ENCODE data around the gene SOS1. TPM values are rescaled to one million over a fixed set of nuclear protein-coding genes. Genes with fewer than 3 reads are reported as not detected.
"Not testable (repeated sequence)": the region's sequence is repeated elsewhere in the genome, so short reads cannot be mapped to it uniquely, and the experiment has no call there.

Gene SOS1
- 16.8 TPM in 2 replicates for total RNA-seq (2014; rRNA removed; shearing (Covaris generic))
- polyA plus RNA-seq (2015; cell fraction: cytosol; rRNA removed): 15.4 and 15.8 TPM in 2 replicates
- 53.2 and 62.5 TPM in 2 replicates for polyA plus RNA-seq (2015; cell fraction: nucleus; rRNA removed)

DNA sequence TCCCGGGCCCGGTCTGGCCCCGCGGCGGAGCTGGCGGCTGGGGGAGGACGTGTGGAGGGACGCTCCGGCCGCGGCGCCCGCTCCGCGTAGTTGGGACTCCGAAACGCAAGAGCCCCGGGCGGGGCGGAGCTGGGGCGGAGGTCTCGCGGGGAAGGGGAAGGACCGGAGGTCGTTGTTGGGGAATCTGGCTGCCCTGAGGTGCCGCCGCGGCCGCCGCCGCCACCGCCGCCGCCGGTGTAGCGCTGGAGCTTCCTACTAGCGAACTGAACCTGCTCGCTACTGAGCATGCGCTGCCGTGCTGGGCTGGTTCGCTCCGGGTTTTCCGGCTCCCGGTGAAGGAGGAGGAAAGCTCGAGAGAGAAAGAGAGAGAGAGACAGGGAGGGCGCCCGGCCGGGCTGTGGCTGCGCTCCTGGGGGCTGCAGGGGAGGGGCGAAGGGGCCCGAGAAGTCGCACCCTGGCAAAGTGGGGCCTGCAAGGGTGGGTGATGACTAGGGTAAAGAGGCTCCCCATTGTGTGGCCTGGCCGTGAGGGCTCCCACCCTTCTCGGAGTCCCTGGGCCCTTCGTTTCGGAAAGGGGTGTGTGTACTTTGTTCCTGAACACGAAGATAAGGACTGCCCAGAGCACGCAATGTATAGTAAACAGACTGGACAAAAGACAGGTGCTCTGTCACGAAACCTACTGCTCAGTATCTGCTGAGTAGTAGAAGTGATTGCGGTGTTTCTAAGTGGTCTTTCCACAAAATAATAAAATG is at the start of gene SOS1:
Gene SOS1 (minus strand): TSS at position 281 of the 752 bp plus-strand sequence. CDS start 629 bp downstream, outside the sequence.
- DNase-seq (ENCODE audit: low read depth, low spot score): peak; percentile 97
- in situ Hi-C loops (cut with HindIII; ENCODE audit: low pct_unique_long_range_greater_than_20kb, low sequenced_read_pairs): no loop called here

DNA sequence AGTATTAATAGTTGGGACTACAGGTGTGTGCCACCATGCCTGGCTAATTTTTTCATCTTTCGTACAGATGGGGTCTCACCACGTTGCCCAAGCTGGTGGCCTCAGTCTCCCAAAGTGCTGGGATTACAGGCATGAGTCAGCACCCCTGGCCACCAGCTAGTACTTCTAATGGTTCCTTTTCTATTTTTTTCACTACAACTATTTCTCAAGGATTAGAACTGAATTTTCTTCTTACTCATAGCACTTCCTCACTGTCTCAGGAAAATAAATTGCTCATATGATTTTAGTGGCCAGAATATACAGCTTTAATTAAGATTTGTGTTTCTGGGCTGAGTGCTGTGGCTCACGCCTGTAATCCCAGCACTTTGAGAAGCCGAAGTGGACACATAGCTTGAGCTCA is 43.2 kb upstream of the SOS1 start:
- in situ Hi-C loops (cut with HindIII; ENCODE audit: low pct_unique_long_range_greater_than_20kb, low sequenced_read_pairs): no loop called here
- DNase-seq (ENCODE audit: low read depth, low spot score): no peak

DNA sequence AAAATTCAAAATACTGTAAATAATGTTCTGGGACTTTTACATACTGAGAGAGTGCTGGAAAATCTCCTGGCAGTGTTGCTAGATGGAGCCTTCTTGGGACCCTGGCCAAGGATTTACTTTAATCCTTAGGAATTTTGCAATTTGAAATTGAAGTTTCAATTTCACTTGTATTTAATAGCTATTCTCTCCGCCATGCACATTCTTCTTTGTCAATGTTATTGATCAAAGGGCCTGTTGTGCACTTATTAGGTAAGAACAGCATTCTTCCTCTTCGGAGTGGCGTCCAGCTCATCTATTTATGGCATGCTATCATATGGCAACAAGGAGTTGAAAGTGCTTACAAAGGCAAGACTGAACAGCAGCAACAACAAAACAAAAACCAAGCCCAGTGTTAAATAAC is 40.1 kb upstream of the SOS1 start:
- in situ Hi-C loops (cut with HindIII; ENCODE audit: low pct_unique_long_range_greater_than_20kb, low sequenced_read_pairs): no loop called here
- no peak for DNase-seq (ENCODE audit: low read depth, low spot score)

DNA sequence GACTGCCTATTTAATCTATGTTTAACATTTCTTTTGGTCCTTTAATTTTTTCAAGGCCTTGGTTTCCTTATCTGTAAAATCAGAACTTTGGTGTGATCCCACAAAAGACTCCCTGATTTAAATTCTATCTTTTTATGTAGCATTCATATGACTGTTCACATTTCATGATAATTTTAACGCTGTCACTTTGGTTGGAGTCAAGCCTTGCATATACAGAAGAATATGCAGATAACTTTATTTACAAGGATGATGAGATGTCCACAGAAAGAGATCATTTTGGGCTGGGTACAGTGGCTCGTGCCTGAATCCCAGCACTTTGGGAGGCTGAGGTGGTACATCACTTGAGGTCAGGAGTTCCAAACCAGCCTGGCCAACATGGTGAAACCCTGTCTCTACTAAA is 38.4 kb upstream of the SOS1 start:
- in situ Hi-C loops (cut with HindIII; ENCODE audit: low pct_unique_long_range_greater_than_20kb, low sequenced_read_pairs): no loop called here
- no peak for DNase-seq (ENCODE audit: low read depth, low spot score)

DNA sequence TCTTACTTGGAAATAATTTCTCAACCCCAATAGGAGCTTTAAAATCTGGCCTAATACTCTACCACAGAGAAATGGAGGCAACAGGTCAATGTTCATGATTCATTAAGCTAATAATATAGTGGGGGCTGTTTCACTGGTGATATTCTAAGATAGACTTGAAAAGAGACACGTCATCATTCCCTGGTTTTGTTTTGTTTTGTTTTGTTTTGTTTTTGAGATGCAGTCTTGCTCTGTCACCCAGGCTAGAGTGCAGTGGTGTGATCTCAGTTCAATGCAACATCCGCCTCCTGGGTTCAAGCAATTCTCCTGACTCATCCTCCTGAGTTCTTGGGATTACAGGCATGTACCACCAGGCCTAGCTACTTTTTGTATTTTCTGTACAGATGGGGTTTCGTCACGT is 37.5 kb upstream of the SOS1 start:
- DNase-seq (ENCODE audit: low read depth, low spot score): no peak
- in situ Hi-C loops (cut with HindIII; ENCODE audit: low pct_unique_long_range_greater_than_20kb, low sequenced_read_pairs): no loop called here

DNA sequence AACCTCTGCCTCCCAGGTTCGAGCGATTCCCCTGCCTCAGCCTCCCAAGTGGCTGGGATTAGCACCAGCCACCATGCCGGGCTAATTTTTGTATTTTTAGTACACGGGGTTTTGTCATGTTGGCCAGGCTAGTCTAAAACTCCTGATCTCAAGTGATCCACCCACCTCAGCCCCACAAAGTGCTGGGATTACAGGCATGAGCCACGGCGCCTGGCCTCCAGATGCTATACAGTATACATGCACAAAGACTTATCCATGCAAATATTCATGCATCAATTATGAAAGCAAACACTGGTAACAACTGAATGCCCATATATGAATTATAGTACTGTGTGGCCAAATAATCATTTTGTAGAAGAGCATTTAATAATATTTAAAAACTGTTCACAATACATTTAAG is 36.0 kb upstream of the SOS1 start:
- DNase-seq (ENCODE audit: low read depth, low spot score): no peak
- in situ Hi-C loops (cut with HindIII; ENCODE audit: low pct_unique_long_range_greater_than_20kb, low sequenced_read_pairs): no loop called here

DNA sequence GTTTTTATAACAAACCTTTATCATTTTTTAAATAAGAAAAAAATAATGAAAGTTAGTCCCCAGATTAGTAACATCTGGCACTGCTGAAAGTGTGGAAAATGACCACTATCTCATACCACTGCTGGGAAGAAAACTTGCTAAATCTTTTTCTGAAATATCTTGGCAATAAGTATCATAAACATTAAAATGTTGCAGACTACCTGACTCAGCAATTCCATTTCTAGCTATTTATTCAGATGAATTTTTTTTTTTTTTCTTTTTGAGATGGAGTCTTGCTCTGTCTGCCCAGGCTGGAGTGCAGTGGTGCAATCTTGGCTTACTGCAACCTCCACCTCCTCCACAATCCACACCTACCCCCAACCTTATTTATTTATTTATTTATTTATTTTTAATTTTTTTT is 35.3 kb upstream of the SOS1 start:
- in situ Hi-C loops (cut with HindIII; ENCODE audit: low pct_unique_long_range_greater_than_20kb, low sequenced_read_pairs): no loop called here

DNA sequence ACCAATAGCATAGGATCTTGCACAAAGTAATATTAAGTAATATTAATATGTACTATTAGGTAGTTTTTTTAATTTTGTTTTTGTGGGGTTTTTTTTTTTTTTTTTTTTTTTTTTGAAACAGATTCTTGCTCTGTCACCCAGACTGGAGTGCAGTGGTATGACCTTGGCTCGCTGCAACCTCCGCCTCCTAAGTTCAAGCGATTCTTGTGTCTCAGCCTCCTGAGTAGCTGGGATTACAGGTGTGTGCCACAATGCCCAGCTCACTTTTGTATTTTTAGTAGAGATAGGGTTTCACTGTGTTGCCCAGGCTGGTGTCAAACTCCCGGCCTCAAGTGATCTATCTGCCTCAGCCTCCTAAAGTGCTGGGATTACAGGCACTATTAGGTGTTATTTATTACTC is 34.7 kb upstream of the SOS1 start:
- DNase-seq (ENCODE audit: low read depth, low spot score); in situ Hi-C loops (cut with HindIII; ENCODE audit: low pct_unique_long_range_greater_than_20kb, low sequenced_read_pairs): not testable (repeated sequence)

More for the DNA sequence above, 35.3 kb upstream of the SOS1 start:
- DNase-seq (ENCODE audit: low read depth, low spot score): no peak

DNA sequence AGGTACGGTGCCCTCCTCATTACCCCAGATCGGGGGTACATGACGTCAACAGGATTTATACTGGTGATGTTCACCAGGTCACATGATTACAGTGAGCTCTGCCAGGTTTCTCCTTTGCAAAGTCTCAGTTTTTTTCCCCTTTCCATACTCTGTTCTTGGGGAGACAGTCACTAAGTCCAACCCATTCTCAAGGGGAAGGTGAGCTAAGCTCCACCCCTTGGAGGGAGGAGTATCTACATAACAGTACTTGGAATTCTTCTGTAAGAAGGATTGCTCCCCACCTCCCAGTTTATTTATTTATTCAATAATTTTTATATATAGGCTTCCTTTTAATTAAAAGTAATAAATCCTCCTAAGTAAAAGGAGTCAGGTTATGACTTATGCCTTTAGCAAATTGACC is 34.1 kb upstream of the SOS1 start:
- DNase-seq (ENCODE audit: low read depth, low spot score): no peak
- in situ Hi-C loops (cut with HindIII; ENCODE audit: low pct_unique_long_range_greater_than_20kb, low sequenced_read_pairs): no loop called here

DNA sequence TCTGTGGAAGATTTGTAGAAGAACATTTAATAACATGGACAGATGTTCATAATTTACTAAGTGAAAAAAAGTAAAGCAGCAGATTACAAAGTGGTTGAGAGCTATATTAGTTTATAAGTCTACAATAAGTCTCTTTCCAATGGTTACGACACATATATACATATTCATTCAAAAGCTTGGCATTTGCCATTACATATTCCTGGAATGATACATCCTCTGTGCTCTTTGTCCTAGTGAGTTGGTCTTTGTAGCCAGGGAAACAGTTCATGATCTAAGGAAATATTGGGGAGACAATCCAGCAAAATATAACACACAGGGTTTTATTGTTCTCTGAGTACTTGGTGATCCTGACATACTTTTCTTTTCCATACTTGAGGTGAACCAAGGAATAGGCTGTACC is 32.5 kb upstream of the SOS1 start:
- in situ Hi-C loops (cut with HindIII; ENCODE audit: low pct_unique_long_range_greater_than_20kb, low sequenced_read_pairs): no loop called here
- no peak for DNase-seq (ENCODE audit: low read depth, low spot score)

DNA sequence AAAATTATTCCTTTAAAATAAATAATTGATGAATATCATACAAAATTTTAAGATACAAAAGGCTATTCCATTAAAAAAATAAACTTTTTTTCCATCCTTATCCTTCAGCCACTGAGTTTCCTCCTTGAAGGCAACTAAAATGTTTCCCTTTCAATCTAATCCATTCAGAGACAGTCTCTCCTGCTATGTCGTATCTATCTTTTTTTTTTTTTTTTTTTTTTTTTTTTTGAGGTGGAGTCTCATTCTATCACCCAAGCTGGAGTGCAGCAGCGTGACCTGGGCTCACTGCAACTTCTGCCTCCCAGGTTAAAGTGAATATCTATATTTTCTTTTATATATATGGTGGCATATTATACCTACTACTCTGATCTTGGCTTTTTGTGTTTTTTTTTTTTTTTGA is 31.7 kb upstream of the SOS1 start:
- in situ Hi-C loops (cut with HindIII; ENCODE audit: low pct_unique_long_range_greater_than_20kb, low sequenced_read_pairs): no loop called here
- no peak for DNase-seq (ENCODE audit: low read depth, low spot score)

DNA sequence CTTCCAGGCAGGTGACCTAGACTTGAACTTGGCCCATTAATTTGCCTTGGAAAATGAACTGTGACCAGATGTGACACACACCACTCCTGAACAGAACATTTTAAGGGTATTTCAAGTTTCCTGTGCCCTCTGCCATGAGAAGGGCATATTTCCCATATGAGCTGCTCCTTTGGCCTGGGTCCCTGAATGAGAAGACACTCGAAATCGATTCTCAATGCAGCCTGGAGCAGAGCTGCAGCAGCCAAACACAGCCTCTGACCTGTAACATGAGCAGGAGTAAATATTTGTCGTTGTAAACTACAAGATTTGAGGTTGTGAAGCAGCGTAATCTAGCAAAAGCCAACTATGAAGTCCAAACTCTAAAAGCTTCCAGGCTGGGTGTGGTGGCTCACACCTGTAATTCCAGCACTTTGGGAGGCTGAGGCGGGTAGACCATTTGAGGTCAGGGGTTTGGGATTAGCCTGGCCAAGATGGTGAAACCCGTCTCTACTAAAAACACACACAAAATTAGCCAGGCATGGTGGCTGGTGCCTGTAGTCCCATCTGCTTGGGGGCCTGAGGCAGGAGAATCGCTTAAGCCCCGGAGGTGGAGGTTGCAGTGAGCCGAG is 30.1 kb upstream of the SOS1 start:
- in situ Hi-C loops (cut with HindIII; ENCODE audit: low pct_unique_long_range_greater_than_20kb, low sequenced_read_pairs): no loop called here
- DNase-seq (ENCODE audit: low read depth, low spot score): no peak

DNA sequence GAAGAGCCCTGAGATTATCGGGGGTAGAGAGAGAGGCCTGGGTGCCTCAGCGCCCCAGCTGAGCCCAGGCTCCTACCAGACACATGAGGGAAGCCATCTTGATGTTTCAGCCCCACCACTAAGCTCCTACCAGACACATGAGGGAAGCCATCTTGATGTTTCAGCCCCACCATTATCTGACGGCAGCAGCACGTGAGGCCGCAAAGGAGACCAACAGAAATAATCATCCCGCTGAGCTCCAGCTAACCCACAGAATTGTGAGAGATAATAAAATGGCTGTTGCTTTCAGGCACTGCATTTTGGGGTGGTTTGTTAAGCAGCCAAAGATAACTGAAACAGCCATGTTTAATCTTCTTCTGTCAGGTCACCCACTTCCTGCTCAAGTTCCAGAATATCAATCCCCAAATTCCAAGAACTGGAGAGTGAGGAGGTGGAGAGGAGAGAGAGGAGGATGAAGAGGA is 29.3 kb upstream of the SOS1 start:
- DNase-seq (ENCODE audit: low read depth, low spot score): no peak
- in situ Hi-C loops (cut with HindIII; ENCODE audit: low pct_unique_long_range_greater_than_20kb, low sequenced_read_pairs): no loop called here

DNA sequence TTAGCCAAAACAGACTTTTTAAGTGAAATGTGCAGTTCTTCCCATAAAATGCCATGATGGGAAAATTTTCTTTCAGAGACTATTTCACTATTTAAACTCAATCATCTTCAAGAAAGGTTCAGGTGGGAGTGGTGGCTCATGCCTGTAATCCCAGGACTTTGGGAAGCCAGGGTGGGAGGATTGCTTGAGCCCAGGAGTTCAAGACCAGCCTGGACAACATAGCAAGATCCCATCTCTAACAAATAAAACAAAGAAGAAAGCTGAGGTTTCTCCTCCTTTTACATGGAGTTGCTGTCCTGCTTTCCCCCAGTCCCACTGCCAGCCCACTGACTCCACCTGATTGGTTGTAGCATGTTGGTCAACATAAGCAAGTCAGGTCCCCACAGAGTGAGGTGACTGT is 25.8 kb upstream of the SOS1 start:
- in situ Hi-C loops (cut with HindIII; ENCODE audit: low pct_unique_long_range_greater_than_20kb, low sequenced_read_pairs): no loop called here
- DNase-seq (ENCODE audit: low read depth, low spot score): no peak

DNA sequence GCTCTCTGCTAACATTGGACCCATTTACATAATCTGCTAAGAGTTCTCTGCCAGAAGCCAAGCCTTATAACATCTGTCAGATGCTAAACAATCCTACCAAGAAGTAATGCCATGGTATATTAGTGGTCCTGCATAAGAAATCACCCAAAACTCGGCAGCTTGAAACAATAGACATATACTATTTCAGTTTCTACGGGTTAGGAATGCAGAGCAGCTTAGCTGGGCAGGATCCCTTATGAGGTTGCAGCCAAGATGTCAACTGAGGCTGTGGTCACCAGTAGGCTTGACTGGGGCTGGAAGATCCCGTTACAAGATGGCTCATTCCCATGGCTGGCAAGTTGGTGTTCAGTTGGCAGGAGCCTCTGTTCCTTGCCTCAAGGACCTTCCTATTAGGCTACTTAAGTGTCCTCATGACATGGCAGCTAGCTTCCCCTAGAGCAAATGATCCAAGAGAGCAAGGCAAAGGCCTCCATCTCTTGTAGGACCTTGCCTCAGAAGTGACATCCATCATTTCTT is 25.1 kb upstream of the SOS1 start:
- in situ Hi-C loops (cut with HindIII; ENCODE audit: low pct_unique_long_range_greater_than_20kb, low sequenced_read_pairs): no loop called here
- DNase-seq (ENCODE audit: low read depth, low spot score): no peak

DNA sequence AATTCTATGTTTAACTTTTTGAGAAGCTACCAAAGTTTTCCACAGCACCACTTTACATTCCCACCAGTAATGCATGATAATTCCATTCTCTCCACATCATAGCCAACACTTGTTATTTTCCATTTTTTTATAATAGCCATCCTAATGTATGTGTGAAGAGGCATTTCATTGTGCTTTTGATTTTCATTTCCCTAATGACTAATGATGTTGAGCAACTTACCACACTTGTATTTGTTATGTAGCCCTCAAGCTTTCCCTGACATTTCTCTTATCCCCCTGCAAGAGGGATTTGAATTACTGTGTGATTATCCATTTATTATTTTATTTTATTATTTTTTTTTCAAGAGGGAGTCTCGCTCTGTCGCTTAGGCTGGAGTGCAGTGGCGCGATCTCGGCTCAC is 23.6 kb upstream of the SOS1 start:
- in situ Hi-C loops (cut with HindIII; ENCODE audit: low pct_unique_long_range_greater_than_20kb, low sequenced_read_pairs): no loop called here
- no peak for DNase-seq (ENCODE audit: low read depth, low spot score)

DNA sequence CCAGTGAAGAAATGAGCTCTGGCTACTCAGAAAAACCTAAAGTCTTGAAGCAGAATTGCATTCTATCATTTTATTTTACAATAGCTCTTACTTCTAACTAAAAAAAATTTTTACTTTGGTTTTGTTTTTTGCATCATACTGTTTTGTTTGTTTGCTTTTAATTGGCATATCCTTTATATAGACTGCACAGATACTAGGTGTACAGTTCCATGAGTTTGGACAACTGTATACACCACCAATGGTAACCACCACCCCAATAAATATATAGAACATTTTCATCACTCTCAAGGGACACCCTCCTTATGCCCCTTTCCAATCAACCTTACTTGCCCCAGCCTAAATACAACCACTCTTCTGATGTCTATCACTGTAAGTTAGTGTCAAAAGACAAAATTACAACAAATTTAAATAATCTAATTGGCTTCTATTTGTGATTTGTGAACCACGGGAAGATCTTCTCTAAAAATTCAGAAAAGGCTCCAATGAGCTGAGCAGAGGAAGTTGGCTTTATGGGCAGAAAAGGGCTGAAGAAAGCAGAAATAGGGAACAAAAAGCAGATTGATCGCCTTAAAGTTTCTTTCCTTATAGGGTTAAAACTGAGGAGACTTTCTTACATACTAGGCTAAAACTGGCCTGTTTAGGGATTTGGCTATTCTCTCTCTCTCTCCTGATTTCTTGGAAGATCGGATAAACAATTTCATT is 22.2 kb upstream of the SOS1 start:
- DNase-seq (ENCODE audit: low read depth, low spot score): no peak
- in situ Hi-C loops (cut with HindIII; ENCODE audit: low pct_unique_long_range_greater_than_20kb, low sequenced_read_pairs): no loop called here
